NCI-H146 treated with DMSO at 0.1 percent for 48 hours (cell line): ENCODE results near the gene GPR137B.
"Not testable (repeated sequence)": the region's sequence is repeated elsewhere in the genome, so short reads cannot be mapped to it uniquely, and the experiment has no call there.

ENCODE experiments used
- DNase-seq: peaks from one replicate; lab custom pipeline; 2025; ENCODE audit not compliant: unreplicated experiment; lab: John Stamatoyannopoulos, UW

The GPR137B gene

GRCh38 chr1:236144033-236144432, 1.7 kb downstream of the GPR137B start:
- no peak for DNase-seq

- DNase-seq = no peak
Measured at GRCh38 chr1:236144446-236145150, 2.3 kb downstream of the GPR137B start.

- DNase-seq = no peak
Measured at GRCh38 chr1:236147068-236147467, 4.7 kb downstream of the GPR137B start.

GRCh38 chr1:236147521-236148469, 5.5 kb downstream of the GPR137B start:
- DNase-seq = no peak

GRCh38 chr1:236148470-236148845, 6.1 kb downstream of the GPR137B start:
- no peak for DNase-seq

- DNase-seq = no peak
Measured at GRCh38 chr1:236149003-236149595, 6.8 kb downstream of the GPR137B start.

GRCh38 chr1:236149696-236150228, 7.4 kb downstream of the GPR137B start:
- no peak for DNase-seq

- no peak for DNase-seq
Measured at GRCh38 chr1:236150311-236150955, 8.1 kb downstream of the GPR137B start.

- DNase-seq = no peak
Measured at GRCh38 chr1:236150986-236151385, 8.6 kb downstream of the GPR137B start.

GRCh38 chr1:236151739-236152424, 9.5 kb downstream of the GPR137B start:
- DNase-seq = no peak

GRCh38 chr1:236154126-236154525, 11.8 kb downstream of the GPR137B start:
- no peak for DNase-seq

- DNase-seq = no peak
Measured at GRCh38 chr1:236154671-236155398, 12.5 kb downstream of the GPR137B start.

- DNase-seq = no peak
Measured at GRCh38 chr1:236155399-236155767, 13.0 kb downstream of the GPR137B start.

- DNase-seq = no peak
Measured at GRCh38 chr1:236155841-236156503, 13.6 kb downstream of the GPR137B start.

- DNase-seq = peak; percentile 53
Measured at GRCh38 chr1:236156512-236157208, 14.3 kb downstream of the GPR137B start.

GRCh38 chr1:236158072-236158471, 15.7 kb downstream of the GPR137B start:
- DNase-seq = not testable (repeated sequence)

GRCh38 chr1:236158719-236159118, 16.4 kb downstream of the GPR137B start:
- no peak for DNase-seq

- DNase-seq = no peak
Measured at GRCh38 chr1:236159704-236160539, 17.6 kb downstream of the GPR137B start.
